T-helper 2 cell treated with Interferon-gamma antibody and Interleukin-4, amounts not matched to agents 100 ng/mL and 5 ng/mL, for 36 hours (primary cell): ENCODE results near the gene ZSWIM1. TPM values are rescaled to one million over a fixed set of nuclear protein-coding genes. Genes with fewer than 3 reads are reported as not detected.
"Not testable (repeated sequence)": the region's sequence is repeated elsewhere in the genome, so short reads cannot be mapped to it uniquely, and the experiment has no call there.

Experiments
- intact Hi-C: fragments of 100-400 bp; cut with micrococcal nuclease; formaldehyde crosslinking; loops from one replicate; pipeline ENCODE4 v1.15.1; 2023
- total RNA-seq: library from RNA; stranded (reverse); gene quantifications from 2 replicates; pipeline ENCODE4 v1.2.3, GENCODE V29; 2022

The ZSWIM1 gene
- total RNA-seq, 1 donor from 2014 or later: 9.8 TPM

GRCh38 chr20:45853484-45853883, 27.5 kb upstream of the ZSWIM1 start:
- intact Hi-C loops: no loop called here

- intact Hi-C loops: loop anchor here (1.0 to 5.0 kb wide), 9 partner anchors 24 to 494 kb away; partner anchors contain the start of genes CTSA, DNTTIP1, NEURL2 and SNX21
These were observed 23.7 kb upstream of the ZSWIM1 start, which contains the start of the genes ACOT8 and ZSWIM3 for GRCh38 chr20:45857114-45857881. TSS of gene ACOT8 (minus strand) at chr20:45857392. CDS start at chr20:45857315, 77 bp downstream. TSS of gene ZSWIM3 (plus strand) at chr20:45857614. CDS start at chr20:45857826, 212 bp downstream.

GRCh38 chr20:45857882-45858216, 23.2 kb upstream of the ZSWIM1 start:
- intact Hi-C loops: loop anchor here (1.0 to 5.0 kb wide), 9 partner anchors 23 to 495 kb away; partner anchors contain the start of genes CTSA, DNTTIP1, NEURL2 and SNX21

DNA sequence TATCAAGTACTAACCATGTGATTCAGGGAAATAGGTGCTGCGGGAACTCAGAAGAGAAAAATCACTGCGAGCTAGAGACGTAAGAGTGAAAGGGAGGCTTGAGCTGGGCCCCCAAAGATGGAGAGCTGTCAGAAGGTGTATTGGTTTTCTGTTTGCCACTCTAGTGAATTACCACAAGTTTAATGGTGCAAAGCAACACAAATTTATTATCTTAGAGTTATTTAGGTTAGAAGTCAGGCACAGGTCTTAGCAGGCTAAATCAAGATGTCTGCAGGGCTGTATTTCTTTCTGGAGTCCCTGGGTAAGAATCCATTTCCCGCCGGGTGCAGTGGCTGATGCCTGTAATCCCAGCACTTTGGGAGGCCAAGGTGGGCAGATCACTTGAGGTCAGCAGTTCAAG, 21.1 kb upstream of the ZSWIM1 start:
- intact Hi-C loops: loop anchor here (5.0 kb wide), 1 partner anchor 68 kb away; the partner anchor contains the start of genes DNTTIP1 and WFDC3

DNA sequence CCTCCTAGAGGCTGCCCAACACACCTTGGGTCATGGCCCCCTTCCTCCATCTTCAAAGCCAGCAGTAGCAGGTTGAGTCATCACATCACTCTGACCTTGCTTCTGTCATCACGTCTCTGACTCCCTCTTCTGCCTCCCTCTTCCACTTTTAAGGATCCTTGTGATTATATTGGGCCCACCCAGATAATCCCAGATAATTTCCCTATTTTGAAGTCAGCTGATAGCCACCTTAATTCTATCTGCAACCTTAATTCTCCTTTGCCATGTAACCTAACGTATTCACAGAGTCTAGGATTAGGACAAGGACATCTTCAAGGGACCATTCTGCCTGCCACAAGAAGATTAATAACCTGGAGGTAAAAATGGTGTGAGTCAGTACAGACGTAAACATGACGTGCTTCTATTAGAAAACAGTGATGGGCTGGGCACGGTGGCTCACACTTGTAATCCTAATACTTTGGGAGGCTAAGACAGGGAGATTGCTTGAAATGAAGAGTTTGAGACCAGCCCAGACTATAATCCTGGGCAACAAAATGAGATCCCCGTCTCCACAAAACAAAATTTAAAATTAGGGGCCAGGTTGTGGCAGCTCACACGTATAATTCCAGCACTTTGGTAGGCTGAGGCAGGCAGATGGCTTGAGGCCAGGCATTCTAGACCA, 20.3 kb upstream of the ZSWIM1 start:
- intact Hi-C loops: no loop called here

DNA sequence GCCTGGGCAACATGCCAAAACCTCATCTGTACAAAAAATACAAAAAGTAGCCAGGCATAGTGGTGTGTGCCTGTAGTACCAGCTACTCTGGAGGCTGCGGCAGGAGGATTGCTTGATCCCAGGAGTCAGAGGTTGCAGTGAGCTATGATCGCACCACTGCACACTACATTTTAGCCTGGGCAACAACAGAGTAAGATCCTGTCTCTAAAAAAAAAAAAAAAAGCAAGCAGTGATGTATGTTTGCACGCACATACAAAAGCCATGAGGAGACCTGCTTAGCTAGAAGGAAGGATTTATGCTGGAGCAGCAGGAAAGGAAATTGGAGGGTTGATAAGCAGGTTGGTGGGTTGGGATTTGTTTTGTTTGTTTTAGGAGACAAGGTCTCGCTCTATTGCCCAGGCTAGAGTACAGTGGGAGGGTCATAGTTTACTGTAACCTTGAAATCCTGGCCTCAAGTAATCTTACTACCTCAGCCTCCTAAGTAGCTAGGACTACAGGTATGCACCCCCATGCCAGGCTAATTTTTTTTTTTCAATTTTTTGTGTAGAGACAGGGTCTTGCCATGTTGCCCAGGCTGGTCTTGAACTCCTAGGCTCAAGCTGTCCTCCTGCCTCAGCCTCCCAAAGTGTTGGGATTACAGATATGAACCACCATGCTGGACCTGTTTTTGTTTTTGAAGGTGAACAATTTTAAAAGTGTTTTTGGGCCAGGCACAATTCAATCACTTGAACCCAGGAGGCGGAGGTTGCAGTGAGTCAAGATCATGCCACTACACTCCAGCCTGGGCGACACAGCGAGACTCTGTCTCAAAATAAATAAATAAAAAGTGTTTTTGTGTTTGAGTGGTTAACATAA, 19.6 kb upstream of the ZSWIM1 start:
- intact Hi-C loops: no loop called here

DNA sequence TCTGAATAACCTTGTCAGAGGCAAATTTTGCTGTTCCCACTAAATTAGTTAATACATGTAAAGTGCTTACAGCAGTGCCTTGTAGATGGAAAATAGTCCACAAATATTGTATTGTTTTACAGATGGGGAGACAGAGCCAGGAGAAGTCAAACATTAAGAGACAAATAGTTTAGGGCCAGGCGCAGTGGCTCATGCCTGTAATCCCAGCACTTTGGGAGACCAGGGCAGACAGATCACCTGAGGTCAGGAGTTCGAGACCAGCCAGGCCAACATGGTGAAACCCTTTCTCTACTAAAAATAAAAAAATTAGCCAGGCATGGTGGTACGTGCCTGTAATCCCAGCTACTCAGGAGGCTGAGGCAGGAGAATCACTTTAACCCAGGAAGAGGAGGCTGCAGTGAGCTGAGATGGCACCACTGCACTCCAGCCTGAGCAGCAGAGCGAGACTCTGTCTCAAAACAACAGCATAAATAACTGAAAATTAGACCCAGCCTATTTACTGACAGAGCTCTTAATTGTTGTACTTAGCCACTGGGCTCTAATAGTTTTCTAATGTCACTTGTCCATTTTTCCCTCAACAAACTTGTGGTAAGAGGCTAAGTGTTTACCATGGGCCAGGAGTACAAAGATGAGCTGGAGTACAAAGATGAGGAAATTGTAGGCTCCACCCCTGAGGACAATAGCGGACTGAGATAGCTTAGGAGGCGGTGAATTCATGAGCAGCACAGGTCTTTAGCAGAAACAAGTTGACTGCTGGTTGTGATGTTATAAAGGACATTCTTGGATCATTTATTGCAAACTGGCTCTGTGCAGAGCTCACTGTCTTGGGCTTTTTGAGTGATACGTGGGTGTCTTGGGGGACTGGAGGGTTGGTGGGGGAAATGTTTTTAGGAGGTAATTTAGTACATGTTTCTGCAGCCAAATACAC, 17.2 kb upstream of the ZSWIM1 start:
- intact Hi-C loops: no loop called here

- intact Hi-C loops: no loop called here
These were observed 14.6 kb upstream of the ZSWIM1 start for GRCh38 chr20:45866454-45866853.

DNA sequence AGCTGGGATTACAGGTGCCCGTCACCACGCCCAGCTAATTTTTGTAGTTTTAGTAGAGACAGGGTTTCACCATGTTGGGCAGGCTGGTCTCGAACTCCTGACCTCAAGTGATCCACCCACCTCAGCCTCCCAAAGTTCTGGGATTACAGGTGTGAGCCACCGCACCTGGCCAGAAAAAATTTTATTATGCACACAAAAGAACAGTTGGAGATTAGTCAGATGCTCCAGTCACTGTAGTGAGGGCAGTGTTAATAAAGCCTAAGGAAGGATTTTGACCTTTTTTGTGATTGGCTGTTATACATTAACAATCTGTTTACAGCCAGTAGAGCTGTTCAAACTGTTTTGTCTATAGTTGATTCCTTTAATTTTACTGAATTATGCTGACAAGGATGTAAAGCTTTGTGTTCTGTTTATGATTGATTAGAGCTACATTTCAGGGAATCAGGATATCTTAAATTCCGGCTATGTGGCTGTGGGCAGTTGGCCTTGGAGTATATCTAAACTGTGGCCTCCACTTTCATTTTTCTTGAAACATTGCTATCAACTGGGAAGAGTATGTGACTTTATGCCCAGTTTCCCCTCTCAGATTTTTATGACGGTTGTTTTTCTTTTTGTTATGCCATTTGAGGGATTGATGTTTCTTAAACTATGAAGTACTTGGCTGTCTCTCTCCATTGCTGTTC, 13.8 kb upstream of the ZSWIM1 start:
- intact Hi-C loops: no loop called here

- intact Hi-C loops: no loop called here
These were observed 13.2 kb upstream of the ZSWIM1 start for GRCh38 chr20:45867819-45868176.

DNA sequence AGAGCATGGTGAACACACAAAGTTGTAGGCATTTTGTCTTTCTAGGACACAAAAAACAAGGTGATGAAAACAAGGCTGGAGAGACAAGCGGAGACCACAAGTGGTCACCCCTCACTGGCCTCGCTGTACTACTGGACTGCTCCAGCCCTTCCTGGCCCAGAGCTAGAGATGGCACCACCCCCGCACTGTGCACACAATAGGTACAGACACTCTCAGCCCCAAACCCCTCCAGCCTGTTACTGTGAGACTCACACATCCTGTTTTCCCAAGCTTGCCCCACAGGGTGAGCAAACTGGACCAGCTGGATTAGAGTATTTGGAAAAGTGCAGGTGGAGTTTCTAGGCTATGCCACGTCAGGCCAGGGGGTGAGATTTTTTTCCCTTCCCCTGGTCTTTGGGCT, 8.4 kb upstream of the ZSWIM1 start:
- intact Hi-C loops: no loop called here

DNA sequence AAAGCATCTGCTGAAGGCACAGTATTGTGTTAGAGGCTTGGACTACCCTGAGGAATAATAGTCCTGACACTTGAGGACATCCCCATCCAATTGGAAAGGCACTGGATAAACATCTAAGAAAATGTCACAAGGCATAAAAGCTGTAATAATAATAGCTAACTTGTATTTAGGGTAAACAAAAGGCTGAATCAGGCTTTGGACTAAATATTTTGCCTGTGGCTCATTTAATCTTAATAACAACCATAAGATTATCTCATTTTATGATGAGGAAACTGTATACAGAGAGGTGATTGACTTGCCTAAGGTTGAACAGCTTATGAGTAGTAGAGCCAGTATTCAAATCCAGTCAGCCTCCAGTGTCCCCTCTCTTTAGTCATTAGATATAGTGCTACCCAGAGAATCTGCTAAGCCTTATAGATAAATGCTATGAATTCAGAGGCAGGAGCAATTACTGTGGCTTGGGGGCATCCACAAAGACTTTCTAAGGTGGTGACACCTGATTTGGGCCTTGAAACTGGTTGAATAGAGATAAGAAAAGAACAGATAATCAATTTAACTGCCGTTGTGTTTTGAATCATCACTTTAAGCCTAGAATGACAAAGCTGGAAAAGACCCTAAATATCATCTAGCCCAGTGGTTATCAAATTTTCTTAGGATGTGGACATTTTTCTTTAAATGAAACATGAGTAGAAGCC, 7.5 kb upstream of the ZSWIM1 start:
- intact Hi-C loops: no loop called here

- intact Hi-C loops: not testable (repeated sequence)
These were observed 6.9 kb upstream of the ZSWIM1 start for GRCh38 chr20:45874104-45874481.

GRCh38 chr20:45874576-45874975, 6.5 kb upstream of the ZSWIM1 start:
- intact Hi-C loops: no loop called here

DNA sequence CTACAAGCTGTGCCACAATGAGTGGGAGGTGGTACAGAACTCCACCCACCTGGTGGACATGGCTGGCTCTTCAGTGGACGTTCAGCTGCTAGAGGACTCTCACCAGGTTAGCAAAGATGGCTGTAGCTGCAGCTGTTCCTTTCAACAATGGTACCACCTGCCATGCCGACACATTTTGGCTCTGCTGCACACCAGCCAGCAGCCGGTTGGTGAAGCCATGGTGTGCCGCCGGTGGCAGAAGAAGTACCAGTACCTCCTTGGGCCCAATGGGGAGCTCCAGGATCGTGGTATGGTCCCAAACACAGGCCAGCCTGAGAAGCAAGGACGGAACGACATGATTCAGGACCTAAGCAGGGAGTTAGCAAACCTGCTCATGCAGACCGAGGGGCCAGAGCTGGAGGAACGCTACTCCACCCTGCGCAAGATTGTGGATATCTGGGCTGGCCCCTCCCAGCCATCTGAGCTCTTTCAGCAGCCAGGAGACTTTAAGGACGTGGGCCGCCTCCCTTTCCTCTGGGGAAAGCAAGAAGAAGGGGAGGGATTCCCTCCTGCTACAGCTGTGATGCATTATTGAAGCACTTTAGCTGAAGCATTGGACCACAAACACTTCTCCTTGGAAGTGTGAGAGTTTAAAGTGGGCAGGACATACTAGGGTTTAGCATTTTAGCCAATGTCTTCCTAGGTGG, 2.8 kb upstream of the ZSWIM1 start:
- intact Hi-C loops: no loop called here

GRCh38 chr20:45882469-45883099, 1.6 kb downstream of the ZSWIM1 start:
- intact Hi-C loops: no loop called here

GRCh38 chr20:45883100-45883469, 2.1 kb downstream of the ZSWIM1 start:
- intact Hi-C loops: no loop called here

GRCh38 chr20:45886590-45887345, 5.7 kb downstream of the ZSWIM1 start:
- intact Hi-C loops: no loop called here
